DOHH2 (cell line): ENCODE data around the gene OTOP3.

ENCODE experiments used
- EZH2phosphoT487 ChIP-seq: fragments of 200-600 bp; sonication (generic); IDR thresholded peaks from 2 replicates; pipeline ENCODE4 v1.6.1; 2017; ENCODE audit warnings: borderline replicate concordance, mild to moderate bottlenecking, antibody characterized with exemption, low read length, moderate library complexity, mixed read lengths
- TF ChIP-seq, protein P1 (sequence below): fragments of 200-600 bp; sonication (generic); IDR thresholded peaks from one replicate; pipeline ENCODE4 v1.5.1; 2014; ENCODE audit warnings: antibody characterized with exemption, mild to moderate bottlenecking, low read depth, low read length; ENCODE audit not compliant: poor library complexity, severe bottlenecking

DNA sequence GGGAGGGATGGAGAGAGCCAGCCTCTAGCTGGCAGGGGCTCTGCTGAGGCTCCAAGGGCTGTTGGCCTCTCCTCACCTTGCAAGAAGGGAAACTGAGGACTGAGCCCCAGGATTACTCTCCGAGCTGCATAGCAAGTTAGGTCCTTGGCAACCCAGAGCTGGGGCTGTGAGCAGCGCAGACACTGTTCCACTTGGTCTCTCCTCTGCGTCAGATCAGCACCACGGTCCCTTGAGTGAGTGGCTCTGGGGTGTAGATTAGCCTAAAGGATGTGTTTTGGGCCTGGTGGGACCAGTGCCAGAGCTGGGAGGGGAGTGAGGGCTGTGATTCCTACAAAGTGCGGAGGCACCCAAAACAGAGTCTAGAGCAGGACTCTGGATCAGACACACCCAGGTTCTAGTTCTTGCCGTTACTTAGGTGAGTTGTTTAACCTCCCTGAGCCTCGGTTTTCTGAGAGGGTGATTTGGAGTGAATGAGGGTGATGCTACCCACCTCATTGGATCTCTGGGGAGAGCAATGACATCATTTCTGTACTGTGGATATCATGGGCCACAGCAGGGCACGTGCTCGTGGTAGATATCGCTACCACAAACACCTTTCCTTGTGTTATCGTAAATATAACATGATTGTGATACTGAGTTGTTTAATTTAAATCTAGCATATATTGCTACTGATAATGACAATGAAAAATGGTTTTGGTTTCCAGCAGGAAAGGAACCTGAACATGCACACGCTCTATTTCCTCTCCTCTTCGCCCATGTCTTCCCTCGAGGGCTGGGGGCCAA lies 34.2 kb upstream of the OTOP3 start:
- TF ChIP-seq, protein P1, sequence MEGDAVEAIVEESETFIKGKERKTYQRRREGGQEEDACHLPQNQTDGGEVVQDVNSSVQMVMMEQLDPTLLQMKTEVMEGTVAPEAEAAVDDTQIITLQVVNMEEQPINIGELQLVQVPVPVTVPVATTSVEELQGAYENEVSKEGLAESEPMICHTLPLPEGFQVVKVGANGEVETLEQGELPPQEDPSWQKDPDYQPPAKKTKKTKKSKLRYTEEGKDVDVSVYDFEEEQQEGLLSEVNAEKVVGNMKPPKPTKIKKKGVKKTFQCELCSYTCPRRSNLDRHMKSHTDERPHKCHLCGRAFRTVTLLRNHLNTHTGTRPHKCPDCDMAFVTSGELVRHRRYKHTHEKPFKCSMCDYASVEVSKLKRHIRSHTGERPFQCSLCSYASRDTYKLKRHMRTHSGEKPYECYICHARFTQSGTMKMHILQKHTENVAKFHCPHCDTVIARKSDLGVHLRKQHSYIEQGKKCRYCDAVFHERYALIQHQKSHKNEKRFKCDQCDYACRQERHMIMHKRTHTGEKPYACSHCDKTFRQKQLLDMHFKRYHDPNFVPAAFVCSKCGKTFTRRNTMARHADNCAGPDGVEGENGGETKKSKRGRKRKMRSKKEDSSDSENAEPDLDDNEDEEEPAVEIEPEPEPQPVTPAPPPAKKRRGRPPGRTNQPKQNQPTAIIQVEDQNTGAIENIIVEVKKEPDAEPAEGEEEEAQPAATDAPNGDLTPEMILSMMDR = no peak
- no peak for TF ChIP-seq EZH2phosphoT487
